IMR-90 (cell line): ENCODE data around the gene NR2F2. TPM values are rescaled to one million over a fixed set of nuclear protein-coding genes. Genes with fewer than 3 reads are reported as not detected.

Experiments
- ATAC-seq: fragments of 200-7000 bp; cut with Tn5 transposase; 2 replicates; pipeline ENCODE4 v1.9.1; 2020; ENCODE audit warnings: low read depth, mild to moderate bottlenecking, moderate library complexity
- BruUV-seq: library from RNA; stranded (reverse); fragments of 400-500 nt; replicated peaks from 2 replicates; lab custom pipeline; 2021; lab: Mats Ljungman, UMichigan
- CTCF ChIA-PET: fragments of 300-600 bp; formaldehyde crosslinking; extraction: SDS; loops from one replicate; lab custom pipeline; 2021; ENCODE audit warnings: antibody characterized with exemption; lab: Yijun Ruan, JAX
- POLR2A ChIA-PET: fragments of 300-600 bp; sonication (Branson Sonifier 250); formaldehyde crosslinking; loops from one replicate; lab custom pipeline; 2022; ENCODE audit warnings: antibody characterized with exemption; ENCODE audit not compliant: unreplicated experiment; lab: Charles Lee
- DNase-seq: peaks from one replicate; pipeline ENCODE4 v3.0.0; 2013
- H2AFZ ChIP-seq: replicated peaks from 2 replicates; pipeline ENCODE3; 2013; ENCODE audit warnings: low read length, mild to moderate bottlenecking; ENCODE audit not compliant: poor library complexity
- H2AK5ac ChIP-seq: 2 replicates; pipeline ENCODE4 v1.6.1; 2013; ENCODE audit warnings: low read depth, low read length, inconsistent platforms
- H2AK9ac ChIP-seq: replicated peaks from 2 replicates; pipeline ENCODE3; 2013; ENCODE audit warnings: mild to moderate bottlenecking, low read depth, low read length, moderate library complexity; ENCODE audit not compliant: poor library complexity
- H2BK120ac ChIP-seq: 2 replicates; pipeline ENCODE4 v1.6.1; 2013; ENCODE audit warnings: low read depth, low read length, inconsistent platforms
- H2BK15ac ChIP-seq: 3 replicates; pipeline ENCODE4 v1.6.1; 2013; ENCODE audit warnings: low read depth, low read length, inconsistent platforms
- H2BK20ac ChIP-seq: 2 replicates; pipeline ENCODE4 v1.6.1; 2013; ENCODE audit warnings: low read depth, mild to moderate bottlenecking, inconsistent platforms, low read length, moderate library complexity
- H2BK5ac ChIP-seq: 2 replicates; pipeline ENCODE4 v1.6.1; 2013; ENCODE audit warnings: mild to moderate bottlenecking, low read depth, low read length, inconsistent platforms; ENCODE audit not compliant: poor library complexity, severe bottlenecking
- H3K14ac ChIP-seq: replicated peaks from 2 replicates; pipeline ENCODE4 v1.6.1; 2013; ENCODE audit warnings: low read depth, low read length, inconsistent platforms
- H3K18ac ChIP-seq: 2 replicates; pipeline ENCODE4 v1.6.1; 2013; ENCODE audit warnings: low read depth, low read length, control low read depth
- H3K23ac ChIP-seq: 2 replicates; pipeline ENCODE4 v1.6.1; 2013; ENCODE audit warnings: low read depth, low read length, inconsistent platforms
- H3K27ac ChIP-seq: 2 replicates; pipeline ENCODE4 v1.5.1; 2013; ENCODE audit warnings: mild to moderate bottlenecking, control low read depth, low read length; ENCODE audit not compliant: insufficient read depth
- H3K27me3 ChIP-seq: 2 replicates; pipeline ENCODE4 v1.6.1; 2013; ENCODE audit warnings: low read length; ENCODE audit not compliant: control insufficient read depth, insufficient read depth
- H3K36me3 ChIP-seq: 2 replicates; pipeline ENCODE4 v1.6.1; 2013; ENCODE audit warnings: low read length, mixed read lengths; ENCODE audit not compliant: control insufficient read depth, insufficient read depth
- H3K4ac ChIP-seq: 2 replicates; pipeline ENCODE4 v1.6.1; 2013; ENCODE audit warnings: low read depth, low read length, inconsistent platforms
- H3K4me1 ChIP-seq: 2 replicates; pipeline ENCODE4 v1.6.1; 2013; ENCODE audit warnings: low read length, mixed read lengths; ENCODE audit not compliant: control insufficient read depth, insufficient read depth
- H3K4me2 ChIP-seq: 2 replicates; pipeline ENCODE4 v1.6.1; 2013; ENCODE audit warnings: low read depth, mild to moderate bottlenecking, control low read depth, low read length, moderate library complexity
- H3K4me3 ChIP-seq: 2 replicates; pipeline ENCODE4 v1.5.1; 2013; ENCODE audit warnings: low read depth, mild to moderate bottlenecking, control low read depth, low read length, moderate library complexity; ENCODE audit not compliant: insufficient read depth
- H3K56ac ChIP-seq: 2 replicates; pipeline ENCODE4 v1.6.1; 2013; ENCODE audit warnings: low read length, inconsistent platforms; ENCODE audit not compliant: insufficient read depth; ENCODE audit errors: extremely low read depth
- H3K79me1 ChIP-seq, 2 experiments: 2 replicates each; pipeline ENCODE4 v1.6.1; 2013; ENCODE audit warnings: low read length in 2 of 2, inconsistent platforms in 1 of 2, low read depth in 1 of 2
- H3K9ac ChIP-seq: 2 replicates; pipeline ENCODE4 v1.6.1; 2013; ENCODE audit warnings: low read depth, low read length, control low read depth
- H3K9me1 ChIP-seq: 2 replicates; pipeline ENCODE4 v1.6.1; 2013; ENCODE audit warnings: low read length, inconsistent platforms; ENCODE audit not compliant: insufficient read depth
- H3K9me3 ChIP-seq: 2 replicates; pipeline ENCODE4 v1.6.1; 2013; ENCODE audit warnings: low read length; ENCODE audit not compliant: control insufficient read depth, insufficient read depth
- H4K20me1 ChIP-seq: 2 replicates; pipeline ENCODE4 v1.6.1; 2013; ENCODE audit warnings: low read length, inconsistent platforms; ENCODE audit not compliant: insufficient read depth
- H4K5ac ChIP-seq: 2 replicates; pipeline ENCODE4 v1.6.1; 2013; ENCODE audit warnings: mild to moderate bottlenecking, low read depth, low read length, control low read depth
- H4K8ac ChIP-seq, 2 experiments: 2 replicates each; pipeline ENCODE4 v1.6.1; 2013; ENCODE audit warnings: low read depth in 2 of 2, low read length in 2 of 2, control low read depth in 1 of 2, inconsistent platforms in 1 of 2
- H4K91ac ChIP-seq: 2 replicates; pipeline ENCODE4 v1.6.1; 2013; ENCODE audit warnings: low read depth, low read length, inconsistent platforms; ENCODE audit not compliant: insufficient read depth
- BHLHE40 ChIP-seq: fragments of 150-350 bp; IDR thresholded peaks from 2 replicates; pipeline ENCODE4 v1.6.1; 2016; ENCODE audit warnings: mild to moderate bottlenecking, low read depth, low read length
- CEBPB ChIP-seq: IDR thresholded peaks from 2 replicates; pipeline ENCODE4 v1.6.1; 2012; ENCODE audit warnings: low read depth, low read length, improper control_type of control experiment
- CHD1 ChIP-seq: IDR thresholded peaks from 2 replicates; pipeline ENCODE4 v1.6.1; 2012; ENCODE audit warnings: low read depth, low read length, improper control_type of control experiment
- CTCF ChIP-seq: conservative IDR thresholded peaks from 2 replicates; pipeline ENCODE4 v1.5.1; 2012; ENCODE audit warnings: mild to moderate bottlenecking, low read depth, low read length, improper control_type of control experiment
- FOS ChIP-seq: fragments of 150-350 bp; IDR thresholded peaks from 2 replicates; pipeline ENCODE4 v1.6.1; 2016; ENCODE audit warnings: low read depth, low read length
- MAFK ChIP-seq: IDR thresholded peaks from 2 replicates; pipeline ENCODE4 v1.6.1; 2012; ENCODE audit warnings: low read depth, low read length, improper control_type of control experiment
- MAZ ChIP-seq: IDR thresholded peaks from 2 replicates; pipeline ENCODE4 v1.6.1; 2012; ENCODE audit warnings: low read depth, mild to moderate bottlenecking, low read length, improper control_type of control experiment, moderate library complexity, borderline replicate concordance
- MXI1 ChIP-seq: IDR thresholded peaks from 2 replicates; pipeline ENCODE4 v1.6.1; 2012; ENCODE audit warnings: low read depth, mild to moderate bottlenecking, low read length, moderate library complexity, borderline replicate concordance
- NFE2L2 ChIP-seq: fragments of 150-350 bp; IDR thresholded peaks from 2 replicates; pipeline ENCODE4 v1.6.1; 2016; ENCODE audit warnings: low read depth, mild to moderate bottlenecking, low read length
- RAD21 ChIP-seq: IDR thresholded peaks from 2 replicates; pipeline ENCODE4 v1.6.1; 2012; ENCODE audit warnings: low read length, improper control_type of control experiment
- RFX5 ChIP-seq: IDR thresholded peaks from 2 replicates; pipeline ENCODE4 v1.8.0; 2012; ENCODE audit warnings: low read depth, mild to moderate bottlenecking, low read length, moderate library complexity
- SMC3 ChIP-seq: fragments of 150-350 bp; IDR thresholded peaks from 2 replicates; pipeline ENCODE4 v1.6.1; 2016; ENCODE audit warnings: low read depth, mild to moderate bottlenecking, antibody characterized with exemption, low read length, moderate library complexity
- WGBS, 2 experiments: methylation state at CpG; one replicate each; pipeline versions ENCODE4 v1.1.5 to v1.1.7; 2013; ENCODE audit warnings: missing lambda C conversion rate in 2 of 2; ENCODE audit not compliant: insufficient read length in 1 of 2; ENCODE audit errors: extremely low coverage in 2 of 2; 5-methylcytosine and 5-hydroxymethylcytosine counted together
- dilution Hi-C: fragments of 300-500 bp; cut with HindIII; formaldehyde crosslinking; loops from one replicate; pipeline ENCODE4 v1.14.3; 2018; ENCODE audit warnings: low sequenced_read_pairs; ENCODE audit not compliant: unreplicated experiment
- in situ Hi-C: fragments of 300-500 bp; cut with MboI; formaldehyde crosslinking; loops from 3 replicates; pipeline ENCODE4 v1.14.3; 2019; ENCODE audit warnings: low sequenced_read_pairs, inconsistent platforms, mixed read lengths
- intact Hi-C: fragments of 100-400 bp; cut with micrococcal nuclease; formaldehyde crosslinking; loops from 2 replicates; pipeline ENCODE4 v1.10.0; 2022
- polyA plus RNA-seq, 3 experiments: library from polyadenylated mRNA; depleted of rRNA; stranded (reverse); fragments of >200 nt; gene quantifications; 2 replicates each; pipeline ENCODE4 v1.2.3, GENCODE V29; 2012; ENCODE audit warnings: low replicate concordance in 1 of 3
- total RNA-seq: library from RNA; depleted of rRNA; stranded (reverse); fragments of >200 nt; gene quantifications from 2 replicates; pipeline ENCODE4 v1.2.3, GENCODE V29; 2012
- TF ChIP-seq, protein P1 (sequence below): fragments of 150-350 bp; IDR thresholded peaks from 2 replicates; pipeline ENCODE4 v1.6.1; 2017; ENCODE audit warnings: mild to moderate bottlenecking, antibody characterized with exemption, low read length, low read depth

The NR2F2 gene
- total and polyA plus RNA-seq, 2 of the 4 experiments (the other 2 are of a cell fraction): 20.3 to 161 TPM

DNA sequence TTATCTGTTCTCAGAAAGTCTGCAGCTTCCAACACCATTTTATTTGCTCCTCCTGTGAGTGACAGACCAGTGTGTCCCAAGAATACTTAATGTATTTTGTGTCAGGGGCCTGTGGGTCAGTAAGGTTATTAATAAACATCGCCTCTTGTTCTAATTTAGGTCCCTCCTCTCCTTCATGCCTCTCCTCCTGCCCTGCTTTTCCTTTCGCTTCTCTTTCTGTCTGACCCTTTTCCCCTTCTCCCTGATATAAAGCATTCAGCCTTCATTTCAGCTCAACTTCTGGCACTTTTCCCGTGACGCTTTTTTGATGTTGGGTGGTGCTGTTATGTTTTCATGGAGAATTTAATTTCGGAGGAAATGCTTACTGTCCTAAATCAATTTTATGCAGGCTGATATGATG lies 29.7 kb upstream of the NR2F2 start:
- no peak overlapping the region for H3K9ac ChIP-seq
- H2AFZ ChIP-seq: no peak overlapping the region
- ATAC-seq (no peak; the same call in 1 of the 2 replicates), DNase-seq (no peak)
- TF ChIP-seq CHD1 (no peak), MAZ (no peak), CEBPB (no peak), RAD21 (no peak), CTCF (no peak), RFX5 (no peak), NFE2L2 (no peak), MXI1 (no peak), SMC3 (no peak), BHLHE40 (no peak), MAFK (no peak), FOS (no peak)
- TF ChIP-seq, protein P1, sequence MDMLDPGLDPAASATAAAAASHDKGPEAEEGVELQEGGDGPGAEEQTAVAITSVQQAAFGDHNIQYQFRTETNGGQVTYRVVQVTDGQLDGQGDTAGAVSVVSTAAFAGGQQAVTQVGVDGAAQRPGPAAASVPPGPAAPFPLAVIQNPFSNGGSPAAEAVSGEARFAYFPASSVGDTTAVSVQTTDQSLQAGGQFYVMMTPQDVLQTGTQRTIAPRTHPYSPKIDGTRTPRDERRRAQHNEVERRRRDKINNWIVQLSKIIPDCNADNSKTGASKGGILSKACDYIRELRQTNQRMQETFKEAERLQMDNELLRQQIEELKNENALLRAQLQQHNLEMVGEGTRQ: no peak
- H3K4me2 ChIP-seq: no peak overlapping the region; the same call in 1 of the 2 replicates
- no peak overlapping the region; the same call in 1 of the 2 replicates for H4K5ac ChIP-seq
- H3K56ac ChIP-seq: no peak overlapping the region
- H2BK20ac ChIP-seq: no peak overlapping the region
- no peak overlapping the region for H3K18ac ChIP-seq
- H3K14ac ChIP-seq: no peak overlapping the region
- no peak overlapping the region for H4K91ac ChIP-seq
- H4K8ac ChIP-seq: no peak overlapping the region
- no TSS peak for BruUV-seq
- no peaks in the 10 kb centered on the region for H3K27me3 ChIP-seq
- H3K36me3 ChIP-seq: no peaks in the 10 kb centered on the region
- H4K20me1 ChIP-seq: no peaks in the 10 kb centered on the region
- H3K27ac ChIP-seq: no peak overlapping the region
- H2BK5ac ChIP-seq: no peak overlapping the region
- H3K4me3 ChIP-seq: no peak overlapping the region; the same call in 1 of the 2 replicates
- no peak overlapping the region for H2BK15ac ChIP-seq
- no peak overlapping the region for H3K4ac ChIP-seq
- H3K23ac ChIP-seq: no peak overlapping the region
- ChIA-PET POLR2A (no interaction called here), CTCF (no interaction called here)
- no CpG with 5 or more reads among the region's 5 CpGs for WGBS, 2 experiments
- peaks cover 2% of the 10 kb centered on the region for H3K9me1 ChIP-seq
- peaks cover 0 to 11% of the 10 kb centered on the region in 2 experiments; a peak in 3 of 4 replicates for H3K79me1 ChIP-seq
- no peak overlapping the region for H2BK120ac ChIP-seq
- intact Hi-C loops: no loop called here
- no peak overlapping the region for H2AK9ac ChIP-seq
- H3K9me3 ChIP-seq: peaks cover 7% of the 10 kb centered on the region
- no peak overlapping the region for H2AK5ac ChIP-seq
- dilution Hi-C loops: no loop called here
- in situ Hi-C loops: no loop called here
- H3K4me1 ChIP-seq: no peaks in the 10 kb centered on the region; the same call in 1 of the 2 replicates
